HG02973 (cell line): ENCODE measurements around the gene B4GAT1.
"Not testable (repeated sequence)": the region's sequence is repeated elsewhere in the genome, so short reads cannot be mapped to it uniquely, and the experiment has no call there.

Source experiments
- ATAC-seq: cut with Tn5 transposase; IDR thresholded peaks from one replicate; pipeline ENCODE4 v1.9.1; 2021; ENCODE audit warnings: moderate library complexity; ENCODE audit not compliant: unreplicated experiment

B4GAT1 gene

GRCh38 chr11:66326261-66327111 is 20.9 kb downstream of the B4GAT1 start:
- ATAC-seq = no peak

GRCh38 chr11:66325263-66325671 is 22.2 kb downstream of the B4GAT1 start:
- no peak for ATAC-seq

GRCh38 chr11:66324664-66325063 is 22.8 kb downstream of the B4GAT1 start:
- ATAC-seq = no peak

GRCh38 chr11:66323684-66324083 is 23.7 kb downstream of the B4GAT1 start:
- ATAC-seq = no peak

GRCh38 chr11:66322732-66323427 is 24.5 kb downstream of the B4GAT1 start:
- ATAC-seq = no peak

GRCh38 chr11:66321606-66322005 is 25.8 kb downstream of the B4GAT1 start:
- ATAC-seq = no peak

GRCh38 chr11:66320748-66321147 is 26.7 kb downstream of the B4GAT1 start:
- ATAC-seq = not testable (repeated sequence)

GRCh38 chr11:66320289-66320688 is 27.1 kb downstream of the B4GAT1 start:
- ATAC-seq = not testable (repeated sequence)

- ATAC-seq = no peak
Measured at GRCh38 chr11:66318600-66318970, 28.8 kb downstream of the B4GAT1 start.

- no peak for ATAC-seq
Measured at GRCh38 chr11:66317723-66318599, 29.5 kb downstream of the B4GAT1 start.

- ATAC-seq = no peak
Measured at GRCh38 chr11:66317322-66317722, 30.1 kb downstream of the B4GAT1 start.

GRCh38 chr11:66316849-66317251 is 30.6 kb downstream of the B4GAT1 start, which contains the start of gene CD248:
Gene CD248, minus strand, starts transcription at chr11:66317044. Its CDS starts 17 bp downstream, at chr11:66317027.
- no peak for ATAC-seq

- no peak for ATAC-seq
Measured at GRCh38 chr11:66315921-66316811, 31.3 kb downstream of the B4GAT1 start.

GRCh38 chr11:66315498-66315885 is 31.9 kb downstream of the B4GAT1 start:
- ATAC-seq = no peak

- ATAC-seq = no peak
Measured at GRCh38 chr11:66314561-66315497, 32.6 kb downstream of the B4GAT1 start.

- no peak for ATAC-seq
Measured at GRCh38 chr11:66314186-66314501, 33.3 kb downstream of the B4GAT1 start.

- ATAC-seq = no peak
Measured at GRCh38 chr11:66313321-66314185, 33.9 kb downstream of the B4GAT1 start.
